Activated CD4-positive, alpha-beta T cell treated with anti-CD3 and anti-CD28 coated beads, Interleukin-2, amount 50 U/mL, for 4 hours (primary cell): ENCODE data around the gene P3H1.
"Not testable (repeated sequence)": the region's sequence is repeated elsewhere in the genome, so short reads cannot be mapped to it uniquely, and the experiment has no call there.

Experiments
- DNase-seq, 2 experiments: peaks; one replicate each; pipeline ENCODE4 v3.0.0-alpha.2; 2020

The P3H1 gene

DNA sequence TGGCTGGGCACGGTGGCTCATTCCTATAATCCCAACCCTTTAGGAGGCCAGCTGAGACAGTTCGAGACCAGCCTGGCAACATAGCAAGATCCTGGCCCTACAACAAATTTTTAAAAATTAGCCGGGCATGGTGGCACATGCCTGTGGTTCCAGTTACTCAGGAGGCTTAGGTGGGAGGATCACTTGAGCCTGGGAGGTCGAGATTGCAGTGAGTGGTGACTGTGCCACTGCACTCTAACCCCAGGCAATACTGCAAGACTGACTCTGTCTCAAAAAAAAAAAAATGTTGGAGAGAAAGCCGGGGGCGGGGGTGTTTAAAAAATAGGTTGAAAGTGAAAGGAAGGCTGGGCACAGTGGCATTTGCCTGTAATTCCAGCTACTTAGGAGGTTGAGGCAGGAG, 43.3 kb downstream of the P3H1 start:
- DNase-seq: no peak

DNA sequence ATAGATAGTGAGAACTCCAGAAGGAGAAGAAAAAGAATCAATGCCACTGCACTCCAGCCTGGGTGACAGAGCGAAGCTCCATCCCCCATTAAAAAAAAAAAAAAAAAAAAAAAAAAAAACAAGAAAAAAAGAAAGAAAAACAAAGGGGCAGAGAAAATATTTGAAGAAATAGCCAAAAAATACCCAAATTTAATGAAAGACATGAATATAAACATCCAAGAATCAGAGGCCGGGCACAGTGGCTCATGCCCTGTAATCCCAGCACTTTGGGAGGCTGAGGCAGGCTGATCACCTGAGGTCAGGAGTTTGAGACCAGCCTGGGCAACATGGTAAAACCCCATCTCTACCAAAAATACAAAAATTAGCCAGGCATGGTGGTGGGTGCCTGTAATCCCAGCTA, 44.4 kb downstream of the P3H1 start:
- not testable (repeated sequence) for DNase-seq

DNA sequence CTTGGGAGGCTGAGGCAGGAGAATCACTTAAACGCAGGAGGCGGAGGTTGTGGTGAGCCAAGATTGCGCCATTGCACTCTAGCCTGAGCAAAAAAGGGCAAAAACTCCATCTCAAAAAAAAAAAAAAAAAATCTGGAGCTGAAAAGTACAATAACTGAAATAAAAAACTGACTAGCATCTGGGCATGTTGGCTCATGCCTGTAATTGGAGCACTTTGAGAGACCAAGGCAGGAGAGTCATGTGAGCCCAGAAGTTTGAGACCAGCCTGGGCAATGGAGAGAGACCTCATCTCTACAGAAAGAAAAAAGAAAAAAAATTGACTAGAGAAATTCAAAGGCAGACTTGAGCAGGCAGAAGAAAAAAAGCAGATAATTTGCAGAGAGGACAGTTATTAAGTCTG, 44.9 kb downstream of the P3H1 start:
- DNase-seq: no peak

DNA sequence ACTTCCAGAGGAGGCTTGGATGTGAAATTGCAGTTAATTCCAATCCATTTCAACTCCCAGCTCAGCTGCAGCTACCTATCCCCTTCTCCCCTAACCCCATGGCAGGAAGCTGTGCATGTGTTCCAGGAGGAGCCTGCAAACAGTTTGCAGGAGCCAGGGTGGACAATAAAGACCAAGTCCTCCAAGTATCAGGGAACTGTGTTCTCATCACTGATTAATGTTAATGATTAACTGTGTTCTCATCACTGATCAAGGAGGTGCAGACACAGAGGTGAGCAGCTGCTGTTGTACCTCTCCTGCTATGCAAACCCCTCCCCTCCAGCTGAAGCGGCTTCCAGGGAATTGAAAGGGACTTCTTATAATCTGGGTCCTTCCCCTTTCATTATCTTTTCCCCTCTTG, 46.0 kb downstream of the P3H1 start:
- no peak for DNase-seq

DNA sequence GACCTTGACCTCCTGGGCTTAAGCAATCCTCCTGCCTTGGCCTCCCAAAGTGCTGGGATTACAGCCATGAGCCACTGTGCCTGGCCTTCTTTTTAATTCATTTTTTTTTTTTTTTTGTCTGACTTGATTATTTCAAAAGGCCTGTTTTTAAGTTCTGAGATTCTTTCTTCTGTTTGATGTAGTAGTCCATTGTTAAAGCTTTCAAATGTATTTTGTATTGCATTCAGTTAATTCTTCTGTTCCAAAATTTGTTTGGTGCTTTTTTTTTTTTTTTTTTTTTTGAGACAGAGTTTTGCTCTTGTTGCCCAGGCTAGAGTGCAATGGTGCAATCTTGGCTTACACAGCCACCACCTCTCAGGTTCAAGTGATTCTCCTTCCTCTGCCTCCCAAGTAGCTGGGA, 52.4 kb downstream of the P3H1 start:
- not testable (repeated sequence) for DNase-seq

DNA sequence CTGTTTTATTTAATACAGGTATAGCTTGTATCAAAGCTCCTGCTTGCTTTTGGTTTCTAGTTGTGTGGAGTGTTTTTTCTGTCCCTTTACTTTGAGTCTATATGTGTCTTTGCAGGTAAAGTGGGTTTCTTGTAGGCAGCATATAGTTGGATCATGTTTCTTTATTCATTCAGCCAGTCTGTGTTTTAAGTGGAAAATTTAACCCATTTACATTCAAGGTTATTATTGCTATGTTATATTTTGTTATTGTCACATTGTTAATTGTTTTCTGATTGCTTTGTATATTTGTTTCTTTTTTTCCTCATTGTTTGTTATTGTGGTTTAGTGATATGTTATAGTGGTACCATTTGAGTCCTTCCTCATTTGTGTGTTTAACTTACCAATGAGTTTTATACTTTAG, 53.5 kb downstream of the P3H1 start:
- no peak for DNase-seq

DNA sequence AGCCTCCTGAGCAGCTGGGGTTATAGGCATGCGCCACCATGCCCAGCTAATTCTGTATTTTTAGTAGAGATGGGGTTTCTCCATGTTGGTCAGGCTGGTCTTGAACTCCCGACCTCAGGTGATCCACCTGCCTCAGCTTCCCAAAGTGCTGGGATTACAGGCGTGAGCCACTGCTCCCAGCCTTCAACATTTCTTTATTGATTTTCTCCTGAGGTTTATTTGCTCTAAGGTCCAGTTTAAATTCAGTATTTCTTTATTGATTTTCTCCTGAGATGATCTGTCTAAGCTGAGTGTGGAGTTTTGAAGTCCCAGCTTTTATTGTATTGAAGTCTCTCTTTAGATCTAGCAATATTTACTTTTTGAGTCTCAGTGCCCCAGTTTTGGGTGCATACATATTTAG, 54.0 kb downstream of the P3H1 start:
- not testable (repeated sequence) for DNase-seq

DNA sequence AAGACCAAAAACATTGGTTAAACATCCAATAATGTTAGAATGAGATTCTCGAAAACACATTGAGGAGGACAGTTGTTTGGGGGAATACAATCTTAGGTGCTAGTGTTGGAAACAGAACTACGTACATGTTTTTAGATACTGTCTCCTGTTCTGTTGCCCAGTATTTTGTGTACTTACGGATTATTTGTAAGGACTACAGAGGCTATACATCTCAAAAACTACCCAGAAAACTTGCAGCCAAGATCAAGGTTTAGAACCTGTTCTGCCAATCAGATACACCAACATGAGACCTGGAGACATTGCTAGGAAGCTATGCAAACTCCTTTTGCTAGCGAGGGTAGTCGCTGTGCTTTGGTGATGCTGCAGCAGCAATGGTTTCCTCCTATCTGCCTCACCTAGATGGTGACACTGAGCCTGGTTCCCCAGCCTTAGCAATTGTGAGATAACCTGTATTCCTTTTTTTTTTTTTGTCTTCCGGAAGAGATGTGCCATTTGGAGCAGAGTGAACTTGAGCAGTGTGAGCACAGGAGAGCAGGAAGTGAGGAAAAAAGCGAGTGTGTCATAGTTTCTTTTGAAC, 62.9 kb downstream of the P3H1 start:
- no peak for DNase-seq

DNA sequence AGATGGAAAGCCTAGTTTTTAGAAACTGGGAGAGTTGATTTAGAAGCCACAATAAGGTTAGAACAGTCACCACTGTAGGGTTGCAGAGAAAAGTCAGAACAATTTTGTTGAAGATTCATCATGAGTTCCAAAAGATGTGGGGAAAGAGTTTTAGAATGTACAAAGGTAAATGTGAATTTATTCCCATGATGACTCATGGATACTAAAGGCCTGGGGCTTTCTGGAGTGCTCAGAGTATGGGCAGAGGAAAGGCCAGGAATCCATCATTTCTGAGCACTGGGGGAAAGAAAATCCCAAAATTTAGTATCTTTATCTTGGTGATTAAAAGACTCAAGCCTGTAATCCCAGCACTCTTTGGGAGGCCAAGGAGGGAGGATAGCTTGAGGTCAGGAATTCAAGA, 66.8 kb downstream of the P3H1 start:
- no peak for DNase-seq

DNA sequence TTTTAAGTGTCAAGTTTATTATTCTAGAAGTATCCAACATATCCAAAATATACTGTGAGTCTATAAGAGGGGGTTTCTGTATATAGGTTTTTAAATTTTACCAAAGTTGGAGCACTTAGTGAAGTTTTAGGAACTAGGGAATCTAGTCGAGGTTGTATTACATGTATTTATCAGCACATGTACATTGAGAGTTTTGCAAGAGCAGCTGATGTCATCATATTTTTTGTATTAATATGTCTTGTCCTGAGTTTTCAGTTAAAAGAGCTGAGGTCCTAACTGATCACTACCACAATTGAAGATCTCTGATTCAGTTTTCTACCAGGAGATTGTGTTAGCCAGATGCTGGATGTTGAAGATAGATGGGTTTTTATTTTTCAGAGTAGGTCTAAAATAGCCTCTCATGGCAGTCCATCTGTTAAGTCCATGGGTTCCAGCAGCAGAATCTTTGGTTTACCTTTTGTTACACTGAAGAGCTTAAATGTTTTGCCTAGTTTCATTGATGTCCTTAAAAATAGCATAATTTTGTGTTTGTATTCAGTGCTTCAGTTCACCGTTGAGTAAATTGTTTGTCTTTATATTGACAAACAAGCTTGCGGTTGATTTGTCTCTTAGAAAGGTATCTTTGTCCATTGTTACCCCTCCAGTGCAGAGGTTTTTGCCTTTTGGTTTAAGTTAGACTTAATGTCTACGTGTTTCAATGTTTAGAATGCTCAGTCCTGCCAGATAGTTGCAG, 68.6 kb downstream of the P3H1 start:
- no peak for DNase-seq
